HepG2 (cell line): Measurements from ENCODE around the gene INTS2. TPM values are rescaled to one million over a fixed set of nuclear protein-coding genes. Genes with fewer than 3 reads are reported as not detected.

Experiments used
- EHMT2 ChIP-seq: fragments of 200-600 bp; sonication (generic); IDR thresholded peaks from 2 replicates; pipeline ENCODE4 v1.7.0; 2017; ENCODE audit warnings: antibody characterized with exemption, low read depth, low read length, borderline replicate concordance
- HDAC2 ChIP-seq: sonication (generic); formaldehyde crosslinking; IDR thresholded peaks from 2 replicates; pipeline ENCODE4 v1.4.0; 2020; ENCODE audit warnings: missing genetic modification reagents
- KDM6A ChIP-seq: IDR thresholded peaks from 2 replicates; pipeline ENCODE4 v1.6.1; 2016; ENCODE audit warnings: low read depth
- KLF13 ChIP-seq: sonication (generic); formaldehyde crosslinking; IDR thresholded peaks from 2 replicates; pipeline ENCODE4 v1.4.0; 2020; ENCODE audit warnings: mild to moderate bottlenecking, missing genetic modification reagents
- MAFF ChIP-seq: IDR thresholded peaks from 2 replicates; pipeline ENCODE4 v1.6.1; 2011; ENCODE audit warnings: low read depth, low read length, improper control_type of control experiment
- NFKB2 ChIP-seq: sonication (generic); formaldehyde crosslinking; IDR thresholded peaks from 2 replicates; pipeline ENCODE4 v1.4.0; 2020; ENCODE audit warnings: missing genetic modification reagents, borderline replicate concordance
- REL ChIP-seq: sonication (generic); formaldehyde crosslinking; conservative IDR thresholded peaks from 2 replicates; pipeline ENCODE4 v1.8.0; 2022; ENCODE audit warnings: mild to moderate bottlenecking, missing genetic modification reagents, moderate library complexity
- ZNF260 ChIP-seq: sonication (generic); formaldehyde crosslinking; IDR thresholded peaks from 2 replicates; pipeline ENCODE4 v1.4.0; 2020; ENCODE audit warnings: missing genetic modification reagents, low read depth, mild to moderate bottlenecking, borderline replicate concordance
- ZNF549 ChIP-seq: sonication (generic); formaldehyde crosslinking; IDR thresholded peaks from 2 replicates; pipeline ENCODE4 v1.5.0; 2020; ENCODE audit warnings: missing genetic modification reagents
- ZNF597 ChIP-seq: sonication (generic); formaldehyde crosslinking; IDR thresholded peaks from 2 replicates; pipeline ENCODE4 v1.5.0; 2020; ENCODE audit warnings: missing genetic modification reagents
- ZNF816 ChIP-seq: sonication (generic); formaldehyde crosslinking; IDR thresholded peaks from 2 replicates; pipeline ENCODE4 v1.8.0; 2022; ENCODE audit warnings: missing genetic modification reagents, mild to moderate bottlenecking, borderline replicate concordance
- polyA plus RNA-seq, 8 experiments: library from polyadenylated mRNA; depleted of rRNA in 3 of 8; stranded (reverse) in 7 of 8; unstranded in 1 of 8; fragments of >200 nt; fragmentation: Illumina TruSeq in 4 of 8; extraction: Trizol in 4 of 8; gene quantifications; 2 replicates each; pipeline versions ENCODE4 v1.2.1 to v1.2.3, GENCODE V29; 2011 to 2016; ENCODE audit warnings: low read depth in 4 of 8, missing spikeins in 1 of 8, mixed read lengths in 1 of 8; ENCODE audit not compliant: insufficient read depth in 1 of 8
- total RNA-seq, 5 experiments: library from RNA; depleted of rRNA; stranded (reverse); fragments of >200 nt; fragmentation: Illumina TruSeq; extraction: Trizol; gene quantifications; 2 replicates each; pipeline ENCODE4 v1.2.3, GENCODE V29; 2016; ENCODE audit warnings: low read depth in 1 of 5
- TF ChIP-seq, protein P1 (sequence below), 2 experiments: IDR thresholded peaks; 2 replicates each; pipeline ENCODE4 v1.6.1; 2011 to 2012; ENCODE audit warnings: low read length in 2 of 2, borderline replicate concordance in 1 of 2, low read depth in 1 of 2, mild to moderate bottlenecking in 1 of 2, moderate library complexity in 1 of 2
- TF ChIP-seq, protein P2 (sequence below): sonication (generic); formaldehyde crosslinking; IDR thresholded peaks from 2 replicates; pipeline ENCODE4 v1.4.0; 2020; ENCODE audit warnings: missing genetic modification reagents, borderline replicate concordance
- TF ChIP-seq, protein P3 (sequence below): sonication (generic); formaldehyde crosslinking; IDR thresholded peaks from 2 replicates; pipeline ENCODE4 v1.8.1; 2023; ENCODE audit warnings: missing genetic modification reagents, inconsistent platforms, borderline replicate concordance

The INTS2 gene
- total and polyA plus RNA-seq, 2 of the 13 experiments (the other 11 are each of a cell fraction or from before 2014, with no cell fraction given): 20.5 to 30.2 TPM

GRCh38 chr17:61927208-61928100 lies at the start of gene INTS2 (continued):
- TF ChIP-seq KDM6A (CRISPR knock-in tag) (0 out of 2 replicates have a peak, but pooled peaks have one; percentile 13), ZNF260 (no peak), REL (CRISPR knock-in tag) (no peak), EHMT2 (no peak), KLF13 (CRISPR knock-in tag) (no peak; the same call in 1 of the 2 replicates), ZNF549 (CRISPR knock-in tag) (no peak), MAFF (no peak), HDAC2 (CRISPR knock-in tag) (peak; percentile 79), ZNF816 (CRISPR knock-in tag) (peak; percentile 89; the same call in 1 of the 2 replicates), NFKB2 (CRISPR knock-in tag) (peak; percentile 99), ZNF597 (no peak)
- TF ChIP-seq, protein P1, sequence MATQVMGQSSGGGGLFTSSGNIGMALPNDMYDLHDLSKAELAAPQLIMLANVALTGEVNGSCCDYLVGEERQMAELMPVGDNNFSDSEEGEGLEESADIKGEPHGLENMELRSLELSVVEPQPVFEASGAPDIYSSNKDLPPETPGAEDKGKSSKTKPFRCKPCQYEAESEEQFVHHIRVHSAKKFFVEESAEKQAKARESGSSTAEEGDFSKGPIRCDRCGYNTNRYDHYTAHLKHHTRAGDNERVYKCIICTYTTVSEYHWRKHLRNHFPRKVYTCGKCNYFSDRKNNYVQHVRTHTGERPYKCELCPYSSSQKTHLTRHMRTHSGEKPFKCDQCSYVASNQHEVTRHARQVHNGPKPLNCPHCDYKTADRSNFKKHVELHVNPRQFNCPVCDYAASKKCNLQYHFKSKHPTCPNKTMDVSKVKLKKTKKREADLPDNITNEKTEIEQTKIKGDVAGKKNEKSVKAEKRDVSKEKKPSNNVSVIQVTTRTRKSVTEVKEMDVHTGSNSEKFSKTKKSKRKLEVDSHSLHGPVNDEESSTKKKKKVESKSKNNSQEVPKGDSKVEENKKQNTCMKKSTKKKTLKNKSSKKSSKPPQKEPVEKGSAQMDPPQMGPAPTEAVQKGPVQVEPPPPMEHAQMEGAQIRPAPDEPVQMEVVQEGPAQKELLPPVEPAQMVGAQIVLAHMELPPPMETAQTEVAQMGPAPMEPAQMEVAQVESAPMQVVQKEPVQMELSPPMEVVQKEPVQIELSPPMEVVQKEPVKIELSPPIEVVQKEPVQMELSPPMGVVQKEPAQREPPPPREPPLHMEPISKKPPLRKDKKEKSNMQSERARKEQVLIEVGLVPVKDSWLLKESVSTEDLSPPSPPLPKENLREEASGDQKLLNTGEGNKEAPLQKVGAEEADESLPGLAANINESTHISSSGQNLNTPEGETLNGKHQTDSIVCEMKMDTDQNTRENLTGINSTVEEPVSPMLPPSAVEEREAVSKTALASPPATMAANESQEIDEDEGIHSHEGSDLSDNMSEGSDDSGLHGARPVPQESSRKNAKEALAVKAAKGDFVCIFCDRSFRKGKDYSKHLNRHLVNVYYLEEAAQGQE (IDR thresholded peaks at IDR 0.05; ENCODE audit: borderline replicate concordance in 1 of 2, low read depth in 1 of 2, low read length in 2 of 2): peak in 1 of 2 experiments; percentile 76; a peak in 1 of 4 replicates
- TF ChIP-seq, protein P2, sequence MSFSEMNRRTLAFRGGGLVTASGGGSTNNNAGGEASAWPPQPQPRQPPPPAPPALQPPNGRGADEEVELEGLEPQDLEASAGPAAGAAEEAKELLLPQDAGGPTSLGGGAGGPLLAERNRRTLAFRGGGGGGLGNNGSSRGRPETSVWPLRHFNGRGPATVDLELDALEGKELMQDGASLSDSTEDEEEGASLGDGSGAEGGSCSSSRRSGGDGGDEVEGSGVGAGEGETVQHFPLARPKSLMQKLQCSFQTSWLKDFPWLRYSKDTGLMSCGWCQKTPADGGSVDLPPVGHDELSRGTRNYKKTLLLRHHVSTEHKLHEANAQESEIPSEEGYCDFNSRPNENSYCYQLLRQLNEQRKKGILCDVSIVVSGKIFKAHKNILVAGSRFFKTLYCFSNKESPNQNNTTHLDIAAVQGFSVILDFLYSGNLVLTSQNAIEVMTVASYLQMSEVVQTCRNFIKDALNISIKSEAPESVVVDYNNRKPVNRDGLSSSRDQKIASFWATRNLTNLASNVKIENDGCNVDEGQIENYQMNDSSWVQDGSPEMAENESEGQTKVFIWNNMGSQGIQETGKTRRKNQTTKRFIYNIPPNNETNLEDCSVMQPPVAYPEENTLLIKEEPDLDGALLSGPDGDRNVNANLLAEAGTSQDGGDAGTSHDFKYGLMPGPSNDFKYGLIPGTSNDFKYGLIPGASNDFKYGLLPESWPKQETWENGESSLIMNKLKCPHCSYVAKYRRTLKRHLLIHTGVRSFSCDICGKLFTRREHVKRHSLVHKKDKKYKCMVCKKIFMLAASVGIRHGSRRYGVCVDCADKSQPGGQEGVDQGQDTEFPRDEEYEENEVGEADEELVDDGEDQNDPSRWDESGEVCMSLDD: peak; percentile 92
- TF ChIP-seq, protein P3, sequence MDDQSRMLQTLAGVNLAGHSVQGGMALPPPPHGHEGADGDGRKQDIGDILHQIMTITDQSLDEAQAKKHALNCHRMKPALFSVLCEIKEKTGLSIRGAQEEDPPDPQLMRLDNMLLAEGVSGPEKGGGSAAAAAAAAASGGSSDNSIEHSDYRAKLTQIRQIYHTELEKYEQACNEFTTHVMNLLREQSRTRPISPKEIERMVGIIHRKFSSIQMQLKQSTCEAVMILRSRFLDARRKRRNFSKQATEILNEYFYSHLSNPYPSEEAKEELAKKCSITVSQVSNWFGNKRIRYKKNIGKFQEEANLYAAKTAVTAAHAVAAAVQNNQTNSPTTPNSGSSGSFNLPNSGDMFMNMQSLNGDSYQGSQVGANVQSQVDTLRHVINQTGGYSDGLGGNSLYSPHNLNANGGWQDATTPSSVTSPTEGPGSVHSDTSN (CRISPR knock-in tag): peak; percentile 63; the same call in 1 of the 2 replicates
